IPS-20b (cell line): Measurements from ENCODE around the gene DSCAM.

Experiments used
- H3K27ac ChIP-seq: one replicate; pipeline ENCODE4 v1.5.1; 2013; ENCODE audit warnings: low read length
- H3K27me3 ChIP-seq: 2 replicates; pipeline ENCODE4 v1.6.1; 2013; ENCODE audit warnings: mild to moderate bottlenecking, low read length, inconsistent platforms; ENCODE audit not compliant: insufficient read depth
- H3K36me3 ChIP-seq: 2 replicates; pipeline ENCODE4 v1.6.1; 2013; ENCODE audit warnings: low read depth, mild to moderate bottlenecking, inconsistent platforms, low read length, moderate library complexity; ENCODE audit not compliant: insufficient read depth
- H3K4me1 ChIP-seq: 2 replicates; pipeline ENCODE4 v1.6.1; 2013; ENCODE audit warnings: mild to moderate bottlenecking, control low read depth, inconsistent platforms, low read length, moderate library complexity; ENCODE audit not compliant: insufficient read depth
- H3K4me3 ChIP-seq: 2 replicates; pipeline ENCODE4 v1.5.1; 2013; ENCODE audit warnings: mild to moderate bottlenecking, low read length, inconsistent platforms
- H3K9ac ChIP-seq: 2 replicates; pipeline ENCODE4 v1.6.1; 2013; ENCODE audit warnings: low read depth, mild to moderate bottlenecking, inconsistent platforms, low read length, moderate library complexity
- H3K9me3 ChIP-seq: 2 replicates; pipeline ENCODE4 v1.6.1; 2013; ENCODE audit warnings: mild to moderate bottlenecking, low read depth, low read length, inconsistent platforms; ENCODE audit not compliant: insufficient read depth

Gene DSCAM

GRCh38 chr21:40152476-40152875 is 694.5 kb downstream of the DSCAM start:
- Histone ChIP-seq H3K9ac (no peak overlapping the region), H3K27me3 (no peaks in the 10 kb centered on the region), H3K36me3 (no peaks in the 10 kb centered on the region), H3K27ac (no peak overlapping the region), H3K4me1 (peaks cover 4% of the 10 kb centered on the region; the same call in 1 of the 2 replicates), H3K4me3 (no peak overlapping the region), H3K9me3 (no peaks in the 10 kb centered on the region)

GRCh38 chr21:40151611-40152010 is 695.3 kb downstream of the DSCAM start:
- no peak overlapping the region for H3K27ac ChIP-seq
- H3K4me3 ChIP-seq: no peak overlapping the region
- no peaks in the 10 kb centered on the region for H3K9me3 ChIP-seq
- H3K27me3 ChIP-seq: no peaks in the 10 kb centered on the region
- peaks cover 4% of the 10 kb centered on the region; the same call in 1 of the 2 replicates for H3K4me1 ChIP-seq
- H3K9ac ChIP-seq: no peak overlapping the region
- H3K36me3 ChIP-seq: no peaks in the 10 kb centered on the region

GRCh38 chr21:40146216-40146837 is 700.6 kb downstream of the DSCAM start:
- Histone ChIP-seq H3K4me3 (no peak overlapping the region), H3K36me3 (no peaks in the 10 kb centered on the region), H3K4me1 (no peaks in the 10 kb centered on the region), H3K9ac (no peak overlapping the region), H3K27me3 (no peaks in the 10 kb centered on the region), H3K27ac (no peak overlapping the region), H3K9me3 (no peaks in the 10 kb centered on the region)

GRCh38 chr21:40143822-40144525 is 703.0 kb downstream of the DSCAM start:
- Histone ChIP-seq H3K27ac (no peak overlapping the region), H3K27me3 (no peaks in the 10 kb centered on the region), H3K36me3 (no peaks in the 10 kb centered on the region), H3K9ac (no peak overlapping the region), H3K9me3 (no peaks in the 10 kb centered on the region), H3K4me3 (no peak overlapping the region), H3K4me1 (no peaks in the 10 kb centered on the region)

- no peak overlapping the region for H3K27ac ChIP-seq
- H3K4me1 ChIP-seq: no peaks in the 10 kb centered on the region
- H3K9me3 ChIP-seq: no peaks in the 10 kb centered on the region
- no peak overlapping the region for H3K4me3 ChIP-seq
- H3K9ac ChIP-seq: no peak overlapping the region
- H3K27me3 ChIP-seq: no peaks in the 10 kb centered on the region
- no peaks in the 10 kb centered on the region for H3K36me3 ChIP-seq
These were observed 705.3 kb downstream of the DSCAM start for GRCh38 chr21:40141621-40142020.

GRCh38 chr21:40140675-40141074 is 706.3 kb downstream of the DSCAM start:
- Histone ChIP-seq H3K4me1 (no peaks in the 10 kb centered on the region), H3K9me3 (no peaks in the 10 kb centered on the region), H3K4me3 (no peak overlapping the region), H3K9ac (no peak overlapping the region), H3K27ac (no peak overlapping the region), H3K27me3 (no peaks in the 10 kb centered on the region), H3K36me3 (no peaks in the 10 kb centered on the region)

- Histone ChIP-seq H3K27ac (no peak overlapping the region), H3K36me3 (no peaks in the 10 kb centered on the region)
These were observed 707.3 kb downstream of the DSCAM start for GRCh38 chr21:40139636-40140035.

GRCh38 chr21:40136571-40136970 is 710.4 kb downstream of the DSCAM start:
- no peaks in the 10 kb centered on the region for H3K27me3 ChIP-seq
- no peaks in the 10 kb centered on the region for H3K9me3 ChIP-seq
- H3K4me1 ChIP-seq: no peaks in the 10 kb centered on the region
- H3K4me3 ChIP-seq: no peak overlapping the region
- H3K36me3 ChIP-seq: no peaks in the 10 kb centered on the region
- H3K9ac ChIP-seq: no peak overlapping the region
- H3K27ac ChIP-seq: no peak overlapping the region

More at GRCh38 chr21:40139636-40140035, 707.3 kb downstream of the DSCAM start:
- Histone ChIP-seq H3K9ac (no peak overlapping the region), H3K27me3 (no peaks in the 10 kb centered on the region), H3K4me1 (no peaks in the 10 kb centered on the region), H3K9me3 (no peaks in the 10 kb centered on the region), H3K4me3 (no peak overlapping the region)

- H3K36me3 ChIP-seq: no peaks in the 10 kb centered on the region
- H3K9ac ChIP-seq: no peak overlapping the region
- no peak overlapping the region for H3K27ac ChIP-seq
- no peaks in the 10 kb centered on the region for H3K4me1 ChIP-seq
- H3K27me3 ChIP-seq: no peaks in the 10 kb centered on the region
- H3K4me3 ChIP-seq: no peak overlapping the region
- H3K9me3 ChIP-seq: no peaks in the 10 kb centered on the region
These were observed 712.0 kb downstream of the DSCAM start for GRCh38 chr21:40134731-40135492.

- H3K4me3 ChIP-seq: no peak overlapping the region
- no peaks in the 10 kb centered on the region for H3K9me3 ChIP-seq
- H3K4me1 ChIP-seq: no peaks in the 10 kb centered on the region
- no peaks in the 10 kb centered on the region for H3K36me3 ChIP-seq
- no peaks in the 10 kb centered on the region for H3K27me3 ChIP-seq
- H3K27ac ChIP-seq: no peak overlapping the region
- no peak overlapping the region for H3K9ac ChIP-seq
These were observed 716.5 kb downstream of the DSCAM start for GRCh38 chr21:40130476-40130875.

- no peak overlapping the region for H3K27ac ChIP-seq
- H3K36me3 ChIP-seq: no peaks in the 10 kb centered on the region
- H3K4me1 ChIP-seq: no peaks in the 10 kb centered on the region
- no peaks in the 10 kb centered on the region for H3K9me3 ChIP-seq
- H3K27me3 ChIP-seq: no peaks in the 10 kb centered on the region
- no peak overlapping the region for H3K9ac ChIP-seq
- H3K4me3 ChIP-seq: no peak overlapping the region
These were observed 717.1 kb downstream of the DSCAM start for GRCh38 chr21:40129809-40130208.

GRCh38 chr21:40128891-40129290 is 718.1 kb downstream of the DSCAM start:
- Histone ChIP-seq H3K27me3 (no peaks in the 10 kb centered on the region), H3K27ac (no peak overlapping the region), H3K4me3 (no peak overlapping the region), H3K36me3 (no peaks in the 10 kb centered on the region), H3K4me1 (no peaks in the 10 kb centered on the region), H3K9ac (no peak overlapping the region), H3K9me3 (no peaks in the 10 kb centered on the region)
